Right lung (tissue), 5 donors: ENCODE results near the gene KCNA4. TPM values are rescaled to one million over a fixed set of nuclear protein-coding genes. Genes with fewer than 3 reads are reported as not detected.
"Not testable (repeated sequence)": the region's sequence is repeated elsewhere in the genome, so short reads cannot be mapped to it uniquely, and the experiment has no call there.

Experiments used
- DNase-seq, 2 donors: peaks; one replicate each; pipeline ENCODE4 v3.0.0-alpha.2; 2013
- polyA plus RNA-seq, 5 donors: library from polyadenylated mRNA; unstranded; fragments of 120-200 nt; gene quantifications; one replicate each; pipeline versions ENCODE4 v1.2.1 to v1.2.3, GENCODE V29; 2013; ENCODE audit warnings: inconsistent platforms in 1 of 5, low replicate concordance in 1 of 5; ENCODE audit not compliant: insufficient read length in 5 of 5, insufficient read depth in 1 of 5

KCNA4 gene
- polyA plus RNA-seq, 5 donors = 3.3 to 10.9 (median 6.4) TPM

GRCh38 chr11:30002157-30002785 is 14.6 kb downstream of the KCNA4 start:
- DNase-seq = no peak

- DNase-seq = no peak
These were observed 15.7 kb downstream of the KCNA4 start for GRCh38 chr11:30000986-30001750.

GRCh38 chr11:29996016-29996415 is 20.8 kb downstream of the KCNA4 start:
- DNase-seq = no peak

- DNase-seq = no peak
These were observed 27.5 kb downstream of the KCNA4 start for GRCh38 chr11:29989174-29989970.

- no peak for DNase-seq
These were observed 31.6 kb downstream of the KCNA4 start for GRCh38 chr11:29985248-29985647.

GRCh38 chr11:29984544-29984943 is 32.3 kb downstream of the KCNA4 start:
- no peak for DNase-seq

- no peak for DNase-seq
These were observed 38.3 kb downstream of the KCNA4 start for GRCh38 chr11:29978549-29978948.

GRCh38 chr11:29975580-29975979 is 41.2 kb downstream of the KCNA4 start:
- DNase-seq = not testable (repeated sequence)

- DNase-seq = no peak
These were observed 53.0 kb downstream of the KCNA4 start for GRCh38 chr11:29963796-29964195.

- DNase-seq = no peak
These were observed 53.8 kb downstream of the KCNA4 start for GRCh38 chr11:29963036-29963435.

- no peak for DNase-seq
These were observed 54.6 kb downstream of the KCNA4 start for GRCh38 chr11:29962243-29962642.

Other genes starting within 250 kb of the KCNA4 start
- gene FSHB, start 214.0 kb upstream of the KCNA4 start, polyA plus RNA-seq = not detected